Activated naive CD8-positive, alpha-beta T cell treated with anti-CD3 and anti-CD28 coated beads, Interleukin-2, amount 50 U/mL, for 16 hours (primary cell): ENCODE results near the gene ELF4.
"Not testable (repeated sequence)": the region's sequence is repeated elsewhere in the genome, so short reads cannot be mapped to it uniquely, and the experiment has no call there.

Source experiments
- DNase-seq: peaks from one replicate; pipeline ENCODE4 v3.0.0-alpha.2; 2020; ENCODE audit warnings: low read depth, low spot score

Gene ELF4

DNA sequence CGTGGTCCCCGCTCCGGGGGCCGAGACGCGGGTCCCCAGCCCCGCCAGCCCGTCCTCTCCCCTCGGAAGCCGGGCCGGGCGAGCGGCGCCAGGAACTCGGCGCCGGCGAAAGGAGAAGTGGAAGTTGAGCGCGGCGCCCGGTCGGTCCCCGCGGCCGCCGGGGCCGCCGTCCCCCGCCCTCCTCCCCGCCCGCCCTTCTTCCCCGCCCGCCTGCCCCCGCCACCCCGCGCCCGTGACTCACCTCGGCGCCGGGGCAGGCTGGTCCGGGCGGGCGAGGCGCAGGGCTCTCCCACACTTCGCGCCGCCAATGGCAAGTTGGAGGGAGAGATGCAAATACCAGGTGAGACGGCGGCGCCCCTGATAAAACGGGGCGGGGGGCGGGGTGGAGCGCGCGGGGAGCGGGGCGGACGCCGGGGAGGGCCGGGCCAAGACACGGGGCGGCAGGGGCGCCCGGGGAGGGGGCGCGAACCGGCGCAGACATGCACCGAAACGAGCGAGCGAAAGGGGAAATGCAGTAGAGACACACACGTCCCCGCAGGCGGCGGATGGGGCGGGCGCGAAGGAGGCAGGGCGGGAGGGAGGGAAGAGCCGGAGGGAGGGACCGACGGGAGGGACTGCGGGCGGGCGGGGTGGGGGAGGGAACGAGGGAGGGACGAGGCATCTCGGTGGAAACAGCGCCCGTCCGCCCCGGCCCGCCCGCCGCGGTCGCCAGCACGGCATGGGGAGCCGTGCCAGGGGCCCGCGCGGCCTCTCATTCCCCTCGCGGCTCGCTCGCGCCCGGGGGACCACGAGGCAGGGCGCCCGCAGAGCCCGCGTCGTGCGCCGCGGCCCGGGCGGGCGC lies at the start of gene ELF4:
ELF4 (minus strand) TSS at position 119 of the 841 bp plus-strand sequence. CDS start 29,167 bp downstream, outside the sequence.
- DNase-seq: no peak

DNA sequence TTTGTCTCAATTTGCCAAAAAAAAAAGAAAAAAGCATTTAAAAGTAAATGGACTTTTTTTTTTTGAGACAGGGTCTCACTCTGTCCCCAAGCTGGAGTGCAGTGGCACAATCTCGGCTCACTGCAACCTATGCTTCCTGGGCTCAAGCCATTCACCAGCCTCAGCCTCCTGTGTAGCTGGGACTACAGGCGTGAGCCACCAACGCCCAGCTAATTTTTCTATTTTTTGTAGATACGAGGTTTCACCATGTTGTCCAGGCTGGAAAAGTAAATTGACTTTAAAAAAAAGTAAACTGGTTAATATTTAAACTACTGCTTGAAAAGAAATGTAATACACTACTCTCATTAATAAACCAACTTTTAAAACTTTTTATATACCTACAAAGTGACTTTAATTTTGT lies 49.5 kb upstream of the ELF4 start:
- DNase-seq: no peak

DNA sequence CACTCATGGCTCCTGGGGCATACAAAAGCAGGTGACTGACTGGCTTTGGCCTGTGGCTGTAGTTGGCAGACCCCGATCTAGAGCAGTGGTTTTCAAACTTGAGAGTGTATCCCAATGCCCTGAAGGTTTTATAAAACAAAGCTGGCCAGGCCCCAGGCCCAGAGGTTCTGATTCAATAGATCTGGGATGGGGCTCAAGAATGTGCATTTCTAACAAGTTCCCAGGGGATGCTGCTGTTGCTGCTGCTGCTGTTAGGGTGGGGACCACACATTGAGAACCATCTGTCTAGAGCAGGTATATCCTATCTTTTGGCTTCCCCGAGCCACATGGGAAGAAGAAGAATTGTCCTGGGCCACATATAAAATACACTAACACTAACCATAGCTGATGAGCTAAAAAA lies 48.0 kb upstream of the ELF4 start:
- DNase-seq: no peak

DNA sequence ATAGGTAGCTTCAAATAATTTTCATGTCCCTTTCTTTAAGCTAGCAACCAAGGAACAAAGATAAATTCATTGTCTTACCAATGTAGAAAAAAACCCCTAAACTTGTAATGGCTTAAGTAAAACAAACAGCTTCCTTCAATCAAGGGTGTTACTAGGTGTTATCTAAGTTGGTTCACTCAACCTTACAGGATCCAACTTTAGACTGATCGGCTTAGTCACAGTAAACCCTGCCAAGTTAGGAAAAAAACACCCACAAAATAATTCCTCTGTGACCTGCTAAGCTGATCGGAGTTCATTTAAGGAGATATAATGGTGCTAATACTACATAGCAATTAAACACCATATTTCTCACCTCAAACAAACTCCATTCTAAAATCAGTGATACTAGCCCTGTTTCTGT lies 45.3 kb upstream of the ELF4 start:
- DNase-seq: no peak

DNA sequence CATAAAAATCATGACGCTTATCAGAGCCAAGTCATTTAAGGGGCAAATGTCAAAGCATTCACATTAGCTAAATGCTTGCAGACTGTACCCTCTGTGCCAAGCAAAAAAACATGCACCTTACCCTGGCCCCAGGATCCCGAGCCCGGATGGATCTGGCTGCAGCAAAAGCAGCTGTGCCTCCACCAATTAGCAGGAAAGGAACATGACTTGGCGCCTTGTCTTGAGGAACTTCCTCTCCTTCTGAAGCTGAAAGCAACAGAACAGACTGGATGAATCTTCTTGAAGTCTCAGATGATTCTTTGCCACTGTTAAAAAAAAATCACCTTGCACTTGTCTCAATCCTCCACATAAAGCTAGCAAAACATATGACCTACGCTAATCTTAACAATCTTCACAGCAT lies 37.3 kb upstream of the ELF4 start:
- DNase-seq: no peak

DNA sequence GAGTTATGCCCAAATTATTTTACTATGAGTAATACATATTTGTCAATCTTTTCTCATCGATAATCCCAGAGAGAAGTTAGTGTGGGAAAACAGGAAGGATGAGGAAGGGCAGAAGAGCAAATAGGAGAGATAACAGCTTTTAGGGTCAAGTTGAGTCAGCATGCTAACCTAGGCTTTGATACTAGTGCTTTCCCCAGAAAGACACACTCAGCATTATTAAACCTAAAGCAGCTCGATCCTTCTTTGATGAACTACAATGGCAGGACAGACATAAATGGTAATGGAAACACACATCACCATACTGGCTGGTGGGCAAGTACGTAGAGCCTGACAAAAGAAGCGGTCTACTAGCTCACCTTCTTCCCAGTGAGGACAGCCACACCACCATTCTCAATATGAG lies 34.8 kb upstream of the ELF4 start:
- DNase-seq: no peak

DNA sequence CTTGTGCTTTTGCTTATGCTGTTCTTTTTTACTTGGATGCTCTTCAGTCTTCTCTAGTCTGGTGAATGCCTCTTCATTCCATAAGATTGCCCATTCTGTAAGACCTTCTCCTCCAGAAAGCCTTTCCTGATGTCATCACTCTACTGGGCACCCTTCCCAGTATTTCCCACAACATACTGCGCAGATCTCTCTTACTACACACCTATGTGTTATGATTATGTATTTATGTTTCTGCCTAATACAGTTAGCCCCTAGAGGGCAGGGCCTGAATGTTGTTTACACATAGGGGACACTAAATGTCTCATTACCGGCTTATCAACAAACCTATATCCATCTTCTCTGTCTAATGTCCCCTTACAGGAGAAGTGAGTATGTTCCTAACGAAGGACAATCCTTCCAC lies 34.2 kb upstream of the ELF4 start:
- DNase-seq: no peak

DNA sequence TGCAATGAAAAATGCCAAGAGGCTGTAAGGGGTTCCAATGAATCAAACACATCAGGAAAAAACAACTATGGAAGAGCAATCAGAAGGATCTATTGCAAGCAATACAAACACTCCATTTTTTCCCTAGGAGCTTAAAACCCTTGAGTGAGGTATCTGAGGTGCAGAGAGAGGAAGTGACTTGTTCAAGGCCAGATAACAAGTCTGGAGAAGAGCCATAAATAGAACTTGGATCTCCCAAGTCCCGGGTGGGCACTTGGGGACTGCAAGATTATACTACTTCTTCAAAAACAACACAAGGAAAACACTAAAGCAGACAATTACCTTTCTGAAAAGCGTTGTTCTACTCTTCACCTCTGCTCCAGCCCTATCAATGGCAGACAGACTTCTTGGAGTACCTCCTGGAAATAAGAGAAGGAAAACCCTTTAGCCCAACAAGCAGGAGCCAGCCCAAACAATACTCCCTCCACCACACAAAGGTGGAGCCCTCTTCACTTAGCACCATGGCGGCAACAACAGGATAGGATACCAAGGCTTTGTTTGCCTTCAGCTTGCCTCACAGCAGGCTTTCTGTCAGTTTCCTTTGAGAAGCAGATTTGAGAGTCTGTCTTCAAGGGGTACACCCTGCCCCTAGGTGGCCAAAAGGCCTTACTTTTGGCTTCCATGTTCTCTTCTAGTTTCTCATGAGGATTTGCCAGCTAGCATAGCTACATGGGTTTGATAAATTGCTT lies 29.3 kb upstream of the ELF4 start:
- no peak for DNase-seq

DNA sequence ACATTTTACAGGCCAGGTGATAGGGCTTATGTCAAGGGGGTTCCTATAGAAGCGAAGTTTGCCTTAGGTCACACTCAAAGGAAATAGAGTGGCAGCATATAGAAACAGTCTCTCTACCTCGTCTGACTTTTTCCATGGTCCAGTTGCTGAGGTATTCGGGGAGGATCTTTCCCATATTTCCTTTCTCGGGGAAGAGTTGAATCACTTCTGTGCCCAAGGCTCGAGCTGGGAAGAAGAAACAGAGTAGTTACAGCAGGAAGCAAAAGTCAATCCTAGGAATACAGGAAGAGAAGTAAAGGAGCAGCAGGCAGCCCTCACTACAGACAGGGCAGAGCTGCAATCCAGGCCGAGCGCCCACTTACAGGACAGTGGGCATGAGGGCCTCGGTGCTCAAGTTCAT lies 26.7 kb upstream of the ELF4 start:
- no peak for DNase-seq

DNA sequence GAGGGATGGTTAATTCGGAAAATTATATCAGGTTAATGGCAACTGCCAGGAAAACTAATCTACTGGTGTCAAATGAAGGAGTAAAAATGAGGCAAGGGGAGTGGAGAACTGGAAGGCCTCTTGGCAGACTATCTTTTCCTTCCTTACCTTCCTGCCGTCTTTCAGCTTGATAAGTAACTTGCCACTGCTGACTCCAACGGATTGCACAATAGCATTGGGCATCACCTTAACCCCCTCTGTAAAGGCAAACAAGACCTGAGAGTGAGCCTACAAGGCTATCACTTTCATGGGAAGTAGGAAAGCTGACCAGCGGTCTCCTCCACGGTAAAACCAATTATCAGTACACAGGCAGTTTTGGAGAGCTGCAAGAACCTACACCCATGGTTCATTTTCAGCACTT lies 26.2 kb upstream of the ELF4 start:
- no peak for DNase-seq

DNA sequence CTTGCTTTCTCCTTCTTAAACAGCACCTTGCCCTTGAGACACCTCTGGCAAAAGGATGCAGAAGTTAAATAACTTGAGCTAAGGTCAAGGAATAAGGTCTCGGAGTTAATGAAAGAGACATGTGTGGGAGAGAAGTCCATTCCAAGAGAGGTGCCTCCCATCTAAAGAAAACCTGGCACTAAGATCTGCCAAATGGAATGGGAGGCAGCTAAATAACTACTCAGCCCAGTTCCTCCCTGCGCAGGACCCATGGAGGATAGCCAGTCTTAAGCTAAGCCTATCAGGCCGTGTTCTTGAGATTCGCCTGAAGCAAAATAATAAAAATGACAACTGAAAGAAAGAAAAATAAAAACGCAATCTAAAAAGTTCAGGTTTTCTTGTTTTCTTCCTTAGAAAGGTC lies 20.7 kb upstream of the ELF4 start:
- DNase-seq: no peak

DNA sequence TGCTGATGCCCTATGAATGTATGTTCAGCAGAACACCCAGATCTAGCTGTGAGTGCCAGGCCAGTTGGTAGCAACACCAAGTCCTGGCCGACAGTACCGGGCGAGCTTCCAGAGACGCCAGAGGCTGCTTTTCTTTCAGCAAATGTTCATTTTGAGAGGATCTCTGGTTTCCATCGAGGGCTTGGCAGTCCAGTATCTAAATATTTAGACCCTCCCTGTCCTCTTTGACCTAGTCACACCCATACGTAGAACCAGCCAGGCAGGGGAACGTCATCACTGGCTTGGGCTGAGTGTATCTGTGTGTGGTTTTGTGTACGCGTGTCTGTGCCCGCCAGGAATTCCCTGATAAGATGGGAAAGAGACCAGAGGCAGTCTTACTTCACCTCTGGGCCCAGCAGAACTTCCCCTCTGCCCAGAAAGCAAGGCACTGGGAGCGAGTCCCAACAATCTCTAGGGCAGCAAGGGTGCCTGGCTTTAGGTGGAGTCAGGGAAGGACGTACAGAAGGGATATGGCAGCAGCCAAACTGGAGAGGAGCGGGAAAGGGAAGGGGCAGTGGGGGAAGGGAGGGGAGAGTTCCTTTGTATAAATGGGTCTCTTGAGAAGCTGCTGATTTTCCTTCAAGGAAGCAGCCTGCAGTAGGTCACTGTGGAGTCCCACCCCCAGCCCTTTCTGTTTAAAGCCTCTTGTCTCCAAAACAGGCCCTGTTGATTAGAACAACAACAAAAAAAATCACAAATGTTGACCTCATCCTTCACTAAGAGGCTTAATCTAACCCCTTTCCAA lies 15.0 kb upstream of the ELF4 start:
- DNase-seq: no peak

DNA sequence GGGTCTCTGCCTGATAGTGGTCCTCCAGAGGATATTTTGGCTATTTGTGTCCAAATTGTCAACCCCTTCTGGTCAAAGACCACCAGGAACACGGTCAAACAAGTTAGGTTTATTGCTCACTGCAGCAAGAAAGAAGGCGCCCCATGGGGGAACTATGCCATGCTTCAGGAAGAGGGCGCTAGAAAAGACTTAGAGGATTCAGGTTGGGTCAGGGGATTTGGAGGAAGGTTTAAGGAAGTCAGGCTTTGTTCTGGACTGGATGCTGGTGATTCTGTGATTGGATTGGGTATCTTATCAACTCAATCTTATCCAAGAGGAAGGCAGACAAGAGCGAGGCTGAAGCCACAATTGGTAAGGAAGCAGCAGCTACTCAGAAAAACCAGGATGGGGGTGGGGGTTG lies 14.3 kb upstream of the ELF4 start:
- no peak for DNase-seq

DNA sequence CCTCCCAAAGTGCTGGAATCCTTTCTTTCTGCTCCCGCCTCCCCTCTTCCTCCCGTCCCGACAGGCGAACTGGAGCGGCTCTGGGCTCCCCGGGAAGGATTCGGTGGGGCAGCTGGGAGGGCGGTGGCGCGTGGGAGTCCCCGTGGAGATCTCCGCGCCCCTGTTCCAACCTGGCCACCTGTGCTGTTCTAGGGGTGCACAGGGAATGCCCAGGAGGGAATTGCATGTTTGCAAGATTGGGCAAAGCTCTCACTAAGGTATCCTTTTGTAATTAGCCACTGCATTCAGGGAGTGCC lies 11.2 kb upstream of the ELF4 start:
- DNase-seq: no peak

DNA sequence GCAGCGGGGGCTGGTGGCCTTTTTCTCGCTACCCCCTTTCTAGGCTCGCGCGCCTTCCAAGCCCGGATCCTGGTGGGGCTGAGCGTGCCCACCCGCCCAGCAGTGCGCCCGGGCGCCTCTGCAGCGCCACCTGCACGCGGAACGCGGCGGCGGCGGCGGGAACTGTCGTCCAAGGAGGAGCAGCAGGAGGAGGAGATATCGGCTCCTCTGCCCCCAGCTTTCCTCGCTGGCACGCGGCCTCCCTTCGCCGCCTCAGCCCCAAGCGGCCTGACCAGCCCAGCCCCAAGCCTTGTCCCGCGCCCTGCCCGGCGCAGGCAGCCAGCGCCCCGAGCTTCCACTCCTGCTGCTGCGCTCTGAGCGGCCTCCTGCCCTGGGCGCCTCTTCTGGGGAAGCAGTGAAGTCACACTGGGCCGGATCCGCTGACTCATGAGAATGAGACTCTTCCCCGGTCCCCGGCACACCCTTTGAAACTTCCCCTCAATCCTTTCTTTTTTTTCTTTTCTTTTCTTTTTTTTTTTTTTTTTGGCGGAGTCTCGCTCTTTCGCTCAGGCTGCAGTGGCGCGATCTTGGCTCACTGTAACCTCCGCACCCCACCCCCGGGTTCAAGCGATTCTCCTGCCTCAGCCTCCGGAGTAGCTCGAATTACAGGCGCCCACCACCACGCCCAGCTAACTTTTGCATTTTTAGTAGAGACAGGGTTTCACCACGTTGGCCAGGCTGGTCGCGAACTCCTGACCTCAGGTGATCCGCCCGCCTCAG lies 10.6 kb upstream of the ELF4 start:
- no peak for DNase-seq

DNA sequence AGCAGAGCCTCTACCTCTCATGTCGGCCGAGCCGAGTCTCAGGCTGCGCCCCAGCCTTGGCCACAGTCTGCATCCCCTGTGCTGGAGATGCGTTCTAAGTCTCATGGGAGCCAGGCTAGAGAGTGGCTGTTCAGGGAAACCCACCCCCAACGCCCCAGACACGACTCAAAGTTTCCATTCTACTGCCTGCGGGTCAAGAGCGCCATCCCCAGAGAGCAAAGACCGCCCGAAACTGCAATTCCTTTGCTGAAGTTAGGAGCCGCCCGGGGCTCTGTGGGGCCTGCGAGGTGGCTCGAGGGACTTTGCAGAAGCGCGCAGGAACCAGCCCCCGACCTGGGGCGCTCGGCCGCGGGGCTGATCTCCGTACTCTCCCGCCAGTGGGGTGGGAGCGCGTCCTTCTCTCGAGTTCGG lies 10.0 kb upstream of the ELF4 start:
- no peak for DNase-seq

DNA sequence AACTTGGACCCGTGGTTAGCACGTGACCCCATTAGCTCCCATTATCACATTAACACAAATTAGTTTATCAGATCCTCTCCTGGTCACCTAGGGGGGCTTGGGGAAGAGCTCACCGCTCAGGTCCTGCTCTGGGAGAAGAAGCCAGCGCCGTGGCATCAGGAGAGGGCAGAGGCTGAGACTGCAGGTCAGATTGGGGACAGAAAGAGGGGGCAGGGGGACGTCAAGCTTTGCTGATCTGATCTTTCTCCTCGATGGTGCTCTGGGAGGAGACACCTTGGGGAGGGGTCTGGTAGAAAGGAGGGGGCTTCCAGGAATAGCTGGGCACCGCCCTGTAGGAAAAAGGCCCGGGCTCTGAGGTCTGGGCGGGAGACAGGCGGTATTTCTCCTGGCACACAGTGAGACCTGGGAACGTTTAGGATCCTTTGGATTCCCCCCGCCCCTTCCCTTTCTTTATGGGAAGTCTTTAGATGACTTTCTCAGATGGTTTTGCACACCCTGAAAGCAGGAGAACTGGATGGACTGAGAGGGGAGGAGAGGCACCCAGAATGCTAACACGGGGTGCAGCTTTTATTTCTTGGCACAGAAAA lies 9.1 kb upstream of the ELF4 start:
- no peak for DNase-seq

DNA sequence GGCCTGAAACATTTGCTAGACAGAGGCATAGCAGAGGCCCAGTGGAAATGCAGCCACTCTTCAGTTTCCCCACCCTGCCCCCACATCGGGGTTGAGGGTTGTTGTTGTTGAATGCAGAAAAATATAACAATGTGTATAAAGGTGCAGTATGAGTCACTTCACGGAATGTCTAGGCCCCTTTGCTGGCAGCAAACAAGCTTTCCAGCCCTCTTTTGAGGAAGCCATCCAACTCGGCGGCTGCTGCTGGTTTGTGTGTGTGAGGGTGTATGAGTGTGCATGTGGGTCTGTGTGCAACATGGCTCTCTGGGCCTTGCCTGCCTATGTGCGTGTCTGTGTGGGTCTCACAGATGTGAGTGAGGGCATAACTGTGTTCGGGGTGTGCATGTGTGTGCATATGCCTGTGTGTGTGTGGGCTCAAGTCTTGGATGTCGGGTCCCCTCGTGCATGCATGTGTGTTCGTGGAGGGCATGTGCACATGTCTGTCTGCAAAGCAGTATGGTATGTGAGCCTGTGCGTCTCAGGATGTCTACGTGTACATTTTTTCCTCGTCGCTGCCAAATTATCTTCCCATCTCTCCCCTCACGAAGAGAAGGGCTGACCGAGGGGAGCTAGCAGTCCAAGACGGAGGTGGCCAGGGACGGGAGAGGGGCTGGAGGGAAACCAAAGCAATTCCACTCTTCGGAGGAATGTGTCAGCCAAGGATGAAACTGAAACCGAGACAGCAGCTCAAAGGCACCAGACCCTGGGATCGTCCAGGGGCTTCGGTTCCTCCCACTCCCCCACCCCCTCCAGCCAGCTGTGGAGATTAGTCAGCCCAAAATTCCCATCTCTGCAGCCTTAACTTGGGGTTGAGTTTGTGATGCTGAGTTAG lies 8.4 kb upstream of the ELF4 start:
- DNase-seq: no peak

DNA sequence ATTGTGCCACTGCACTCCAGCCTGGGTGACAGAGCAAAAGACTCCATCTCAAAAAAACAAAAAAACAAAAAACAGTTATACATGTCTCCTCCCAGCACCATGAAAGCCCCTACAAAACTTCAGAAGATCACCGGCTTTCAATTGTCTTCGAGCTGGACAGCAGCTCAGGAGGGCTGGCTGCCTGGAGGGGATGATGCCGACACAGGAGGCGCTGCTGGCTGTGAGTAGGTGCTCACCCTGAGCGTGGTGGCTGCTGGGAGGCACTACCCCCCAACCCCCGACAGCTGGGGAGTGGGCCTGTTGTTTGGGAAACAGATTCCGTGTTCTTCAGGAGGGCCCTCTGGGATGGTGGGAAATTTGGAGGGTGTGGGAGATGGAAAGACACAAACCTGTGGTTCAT lies 6.9 kb upstream of the ELF4 start:
- DNase-seq: no peak

DNA sequence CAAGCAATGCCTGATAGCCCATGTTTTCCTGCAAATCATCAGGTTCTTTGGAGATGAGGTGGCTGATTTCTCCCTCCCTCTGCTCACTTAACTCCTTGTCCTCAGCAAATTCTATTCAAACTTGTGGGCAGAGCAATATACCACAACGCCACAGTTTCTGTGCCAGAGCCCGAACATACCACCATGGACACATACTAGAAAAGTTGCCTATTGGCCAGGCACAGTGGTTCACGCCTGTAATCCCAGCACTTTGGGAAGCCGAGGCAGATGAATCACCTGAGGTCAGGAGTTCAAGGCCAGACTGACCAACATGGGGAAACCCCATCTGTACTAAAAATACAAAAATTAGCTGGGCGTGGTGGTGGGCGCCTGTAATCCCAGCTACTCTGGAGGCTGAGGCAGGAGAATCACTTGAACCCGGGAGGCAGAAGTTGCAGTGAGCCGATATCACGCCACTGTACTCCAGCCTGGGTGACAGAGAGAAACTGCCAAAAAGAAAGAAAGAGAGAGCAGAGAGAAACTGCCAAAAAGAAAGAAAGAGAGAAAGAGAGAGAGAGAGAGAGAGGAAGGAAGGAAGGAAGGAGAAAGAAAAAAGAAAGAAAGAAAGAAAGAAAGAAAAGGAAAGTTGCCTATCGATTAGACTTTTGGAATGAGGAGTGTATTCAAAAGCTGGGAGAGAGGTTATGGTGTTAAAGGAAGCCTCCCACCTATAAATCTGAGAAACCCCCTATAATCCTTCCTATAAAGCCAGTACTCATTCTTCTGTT lies 5.0 kb upstream of the ELF4 start:
- DNase-seq: not testable (repeated sequence)
